Measurements from ENCODE around the gene SH2D4B. TPM values are rescaled to one million over a fixed set of nuclear protein-coding genes. Genes with fewer than 3 reads are reported as not detected.

Gene SH2D4B
- total RNA-seq, 1 donor from 2014 or later, result 0.07 TPM

DNA sequence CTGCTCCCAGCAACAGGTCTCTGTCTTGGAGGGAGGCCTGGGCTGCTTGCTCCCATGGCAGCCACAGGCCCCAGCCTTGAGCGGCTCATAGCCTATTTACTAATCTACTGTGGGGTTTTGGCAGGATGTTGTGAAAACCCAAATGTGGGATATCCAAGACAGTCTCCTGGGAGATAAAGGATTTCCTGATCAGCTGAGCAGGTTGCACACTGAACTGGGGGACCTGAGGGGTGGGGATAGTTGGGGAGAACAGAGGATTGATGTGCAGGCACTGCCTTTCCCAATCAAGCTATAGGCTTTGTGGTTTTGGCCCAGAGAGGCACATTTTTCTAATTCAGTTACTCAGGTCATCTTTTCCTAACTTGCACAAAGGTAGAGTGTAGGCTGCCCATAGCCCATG lies 92.6 kb downstream of the SH2D4B start:
- Mint-ChIP-seq H3K4me1 (ENCODE audit: low read depth) (no peaks in the 10 kb centered on the region), H3K9me3 (ENCODE audit: low read depth) (peaks cover 11% of the 10 kb centered on the region), H3K27me3 (ENCODE audit: low read depth) (peaks cover 2% of the 10 kb centered on the region), H3K4me3 (ENCODE audit: unreplicated experiment) (no peak overlapping the region), H3K27ac (ENCODE audit: unreplicated experiment) (no peak overlapping the region), H3K36me3 (ENCODE audit: low read depth) (no peaks in the 10 kb centered on the region)
- TF ChIP-seq, protein P1, sequence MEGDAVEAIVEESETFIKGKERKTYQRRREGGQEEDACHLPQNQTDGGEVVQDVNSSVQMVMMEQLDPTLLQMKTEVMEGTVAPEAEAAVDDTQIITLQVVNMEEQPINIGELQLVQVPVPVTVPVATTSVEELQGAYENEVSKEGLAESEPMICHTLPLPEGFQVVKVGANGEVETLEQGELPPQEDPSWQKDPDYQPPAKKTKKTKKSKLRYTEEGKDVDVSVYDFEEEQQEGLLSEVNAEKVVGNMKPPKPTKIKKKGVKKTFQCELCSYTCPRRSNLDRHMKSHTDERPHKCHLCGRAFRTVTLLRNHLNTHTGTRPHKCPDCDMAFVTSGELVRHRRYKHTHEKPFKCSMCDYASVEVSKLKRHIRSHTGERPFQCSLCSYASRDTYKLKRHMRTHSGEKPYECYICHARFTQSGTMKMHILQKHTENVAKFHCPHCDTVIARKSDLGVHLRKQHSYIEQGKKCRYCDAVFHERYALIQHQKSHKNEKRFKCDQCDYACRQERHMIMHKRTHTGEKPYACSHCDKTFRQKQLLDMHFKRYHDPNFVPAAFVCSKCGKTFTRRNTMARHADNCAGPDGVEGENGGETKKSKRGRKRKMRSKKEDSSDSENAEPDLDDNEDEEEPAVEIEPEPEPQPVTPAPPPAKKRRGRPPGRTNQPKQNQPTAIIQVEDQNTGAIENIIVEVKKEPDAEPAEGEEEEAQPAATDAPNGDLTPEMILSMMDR (IDR thresholded peaks at IDR 0.05), result no peak
- DNase-seq (ENCODE audit: low spot score), result no peak

DNA sequence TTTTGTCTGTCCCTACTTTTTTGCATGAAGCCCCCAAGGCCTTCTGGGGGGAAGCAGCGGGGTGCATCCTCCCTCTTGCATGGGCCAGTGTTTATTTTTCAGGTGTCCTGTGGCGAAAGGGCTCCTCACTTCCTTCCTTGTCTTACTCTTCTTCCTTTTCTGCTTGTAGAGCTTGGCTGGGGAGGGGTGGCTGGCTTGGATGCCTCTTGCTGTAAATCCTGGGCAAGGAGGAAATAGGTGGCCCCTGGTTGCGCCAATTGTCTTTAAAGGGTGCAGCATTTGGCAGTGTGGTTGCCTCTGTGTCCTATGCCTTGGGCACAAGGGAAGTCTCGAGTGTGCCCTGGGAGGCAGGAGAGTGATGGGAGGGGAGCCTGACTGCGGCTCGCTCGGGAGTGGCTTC lies 95.0 kb downstream of the SH2D4B start:
- Mint-ChIP-seq H3K36me3 (ENCODE audit: low read depth) (no peaks in the 10 kb centered on the region), H3K4me1 (ENCODE audit: low read depth) (no peaks in the 10 kb centered on the region), H3K27me3 (ENCODE audit: low read depth) (peaks cover 2% of the 10 kb centered on the region), H3K9me3 (ENCODE audit: low read depth) (peaks cover 8% of the 10 kb centered on the region), H3K27ac (ENCODE audit: unreplicated experiment) (no peak overlapping the region), H3K4me3 (ENCODE audit: unreplicated experiment) (no peak overlapping the region)
- DNase-seq (ENCODE audit: low spot score), result no peak
- TF ChIP-seq, protein P1 (IDR thresholded peaks at IDR 0.05), result no peak

DNA sequence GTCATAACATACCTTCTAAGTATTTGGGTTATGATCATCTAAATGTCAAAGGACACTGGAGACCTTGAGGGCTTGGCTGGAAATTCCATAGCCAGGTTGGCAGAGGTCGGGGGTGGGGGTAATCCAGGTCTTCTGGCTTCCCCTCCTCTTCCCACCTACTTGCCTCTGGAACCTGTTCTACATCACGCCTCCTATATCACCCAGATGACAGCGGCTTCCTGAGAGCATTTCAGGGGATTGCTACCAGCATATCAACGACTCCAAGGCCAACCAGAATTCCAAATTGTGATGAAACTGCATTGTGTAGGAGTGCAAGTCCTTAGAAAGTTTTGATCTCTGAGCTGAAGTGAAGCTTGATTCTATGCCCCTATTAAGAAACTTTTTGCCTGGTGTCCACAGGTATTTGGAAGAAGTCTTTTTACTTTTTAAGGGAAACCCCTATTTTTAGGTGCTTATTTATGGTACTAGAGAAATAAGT lies 95.7 kb downstream of the SH2D4B start:
- Mint-ChIP-seq H3K9me3 (ENCODE audit: low read depth) (peaks cover 8% of the 10 kb centered on the region), H3K27ac (ENCODE audit: unreplicated experiment) (no peak overlapping the region), H3K27me3 (ENCODE audit: low read depth) (peaks cover 7% of the 10 kb centered on the region), H3K36me3 (ENCODE audit: low read depth) (no peaks in the 10 kb centered on the region), H3K4me3 (ENCODE audit: unreplicated experiment) (no peak overlapping the region), H3K4me1 (ENCODE audit: low read depth) (no peaks in the 10 kb centered on the region)
- no peak for DNase-seq (ENCODE audit: low spot score)
- TF ChIP-seq, protein P1 (IDR thresholded peaks at IDR 0.05), result no peak

DNA sequence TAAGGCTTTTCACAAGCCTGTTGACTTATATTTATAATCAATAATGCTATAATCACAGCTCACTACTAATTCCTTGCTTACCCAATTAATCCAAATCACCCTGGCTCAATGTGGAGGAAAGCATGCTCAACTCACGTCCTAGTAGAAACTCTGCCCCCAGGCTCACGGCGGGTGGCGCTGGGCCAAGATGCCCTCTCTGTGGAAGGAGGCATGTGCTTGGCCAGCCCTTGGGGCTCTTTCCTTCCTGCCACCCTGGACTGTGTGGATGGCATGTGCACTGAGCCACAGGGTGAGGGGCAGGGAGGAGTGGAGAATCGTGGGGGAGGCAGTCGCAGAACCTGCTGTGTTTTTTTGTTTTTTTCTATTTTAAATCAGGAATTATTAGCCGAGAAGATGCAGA lies 96.2 kb downstream of the SH2D4B start:
- TF ChIP-seq, protein P1 (IDR thresholded peaks at IDR 0.05), result no peak
- no peak overlapping the region for H3K4me3 Mint-ChIP-seq (ENCODE audit: unreplicated experiment)
- no peaks in the 10 kb centered on the region for H3K4me1 Mint-ChIP-seq (ENCODE audit: low read depth)
- DNase-seq (ENCODE audit: low spot score), result no peak
- H3K36me3 Mint-ChIP-seq (ENCODE audit: low read depth), result no peaks in the 10 kb centered on the region
- H3K27ac Mint-ChIP-seq (ENCODE audit: unreplicated experiment), result no peak overlapping the region
- H3K27me3 Mint-ChIP-seq (ENCODE audit: low read depth), result peaks cover 12% of the 10 kb centered on the region
- peaks cover 8% of the 10 kb centered on the region for H3K9me3 Mint-ChIP-seq (ENCODE audit: low read depth)

DNA sequence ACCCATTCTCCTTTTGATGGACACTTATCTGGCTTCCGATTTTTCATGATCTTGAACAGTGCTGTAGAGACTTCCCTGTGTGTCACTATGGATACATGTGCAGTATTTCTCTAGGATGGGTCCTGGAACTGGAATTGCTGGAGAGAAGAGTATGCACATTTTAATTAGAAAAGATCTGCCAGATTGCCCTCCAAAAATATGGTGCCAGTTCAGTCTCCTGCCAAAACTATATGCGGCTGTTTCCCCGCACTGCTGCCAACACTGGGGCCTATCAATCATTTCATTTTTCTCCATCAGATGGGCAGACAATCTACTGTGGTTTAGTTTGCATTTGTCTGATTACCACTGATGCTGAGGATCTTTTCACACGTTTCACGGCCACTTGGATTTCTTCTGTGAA lies 105.0 kb downstream of the SH2D4B start:
- no peaks in the 10 kb centered on the region for H3K9me3 Mint-ChIP-seq (ENCODE audit: low read depth)
- H3K4me1 Mint-ChIP-seq (ENCODE audit: low read depth), result no peaks in the 10 kb centered on the region
- TF ChIP-seq, protein P1 (IDR thresholded peaks at IDR 0.05), result no peak
- no peak overlapping the region for H3K27ac Mint-ChIP-seq (ENCODE audit: unreplicated experiment)
- H3K27me3 Mint-ChIP-seq (ENCODE audit: low read depth), result peaks cover 24% of the 10 kb centered on the region
- H3K36me3 Mint-ChIP-seq (ENCODE audit: low read depth), result no peaks in the 10 kb centered on the region
- H3K4me3 Mint-ChIP-seq (ENCODE audit: unreplicated experiment), result no peak overlapping the region
- no peak for DNase-seq (ENCODE audit: low spot score)
